ENCODE data around the gene SARDH. TPM values are rescaled to one million over a fixed set of nuclear protein-coding genes. Genes with fewer than 3 reads are reported as not detected.

SARDH gene
- total RNA-seq, 1 experiment from 2014 or later: 9.9 TPM

- TF ChIP-seq, protein P1, sequence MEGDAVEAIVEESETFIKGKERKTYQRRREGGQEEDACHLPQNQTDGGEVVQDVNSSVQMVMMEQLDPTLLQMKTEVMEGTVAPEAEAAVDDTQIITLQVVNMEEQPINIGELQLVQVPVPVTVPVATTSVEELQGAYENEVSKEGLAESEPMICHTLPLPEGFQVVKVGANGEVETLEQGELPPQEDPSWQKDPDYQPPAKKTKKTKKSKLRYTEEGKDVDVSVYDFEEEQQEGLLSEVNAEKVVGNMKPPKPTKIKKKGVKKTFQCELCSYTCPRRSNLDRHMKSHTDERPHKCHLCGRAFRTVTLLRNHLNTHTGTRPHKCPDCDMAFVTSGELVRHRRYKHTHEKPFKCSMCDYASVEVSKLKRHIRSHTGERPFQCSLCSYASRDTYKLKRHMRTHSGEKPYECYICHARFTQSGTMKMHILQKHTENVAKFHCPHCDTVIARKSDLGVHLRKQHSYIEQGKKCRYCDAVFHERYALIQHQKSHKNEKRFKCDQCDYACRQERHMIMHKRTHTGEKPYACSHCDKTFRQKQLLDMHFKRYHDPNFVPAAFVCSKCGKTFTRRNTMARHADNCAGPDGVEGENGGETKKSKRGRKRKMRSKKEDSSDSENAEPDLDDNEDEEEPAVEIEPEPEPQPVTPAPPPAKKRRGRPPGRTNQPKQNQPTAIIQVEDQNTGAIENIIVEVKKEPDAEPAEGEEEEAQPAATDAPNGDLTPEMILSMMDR (conservative IDR thresholded peaks at IDR 0.05): no peak
- no peak for TF ChIP-seq EZH2 (IDR thresholded peaks at IDR 0.05; ENCODE audit: low read depth)
- H3K27ac ChIP-seq: no peak overlapping the region
- no peaks in the 10 kb centered on the region for H3K36me3 ChIP-seq (ENCODE audit: low read depth)
- CTCF ChIA-PET: no interaction called here
- POLR2A ChIA-PET (ENCODE audit: unreplicated experiment): no interaction called here
- H3K79me2 ChIP-seq (ENCODE audit: low read depth): no peaks in the 10 kb centered on the region
- no peak overlapping the region for H2AFZ ChIP-seq
- H3K4me2 ChIP-seq: no peak overlapping the region
- H3K4me1 ChIP-seq (replicated peaks; ENCODE audit: insufficient read depth): no peaks in the 10 kb centered on the region
- H3K27me3 ChIP-seq (ENCODE audit: insufficient read depth, low read depth): peaks cover 98% of the 10 kb centered on the region
- no peak overlapping the region for H3K4me3 ChIP-seq
- no peak for DNase-seq
- H3K9me3 ChIP-seq (ENCODE audit: insufficient read depth, low read depth): no peaks in the 10 kb centered on the region
- intact Hi-C loops (cut with micrococcal nuclease; ENCODE audit: unreplicated experiment): no loop called here
- no TSS peak for BruUV-seq (replicated peaks)
- no peaks in the 10 kb centered on the region for H3F3A ChIP-seq (ENCODE audit: insufficient read depth, low read depth)
- H3K9me2 ChIP-seq (ENCODE audit: insufficient read depth): no peaks in the 10 kb centered on the region
- H4K20me1 ChIP-seq (ENCODE audit: insufficient read depth): no peaks in the 10 kb centered on the region; the same call in 1 of the 2 replicates
Measured at GRCh38 chr9:133636902-133637301, 101.2 kb downstream of the SARDH start.

- CTCF ChIA-PET: no interaction called here
- Histone ChIP-seq H3K36me3 (ENCODE audit: low read depth) (no peaks in the 10 kb centered on the region), H3F3A (ENCODE audit: insufficient read depth, low read depth) (no peaks in the 10 kb centered on the region)
Measured at GRCh38 chr9:133635533-133636531, 102.3 kb downstream of the SARDH start, which contains the start of gene DBH. Gene DBH, plus strand, starts transcription at chr9:133636363. Its CDS starts 9 bp downstream, at chr9:133636372.

GRCh38 chr9:133635098-133635497, 103.1 kb downstream of the SARDH start:
- Histone ChIP-seq H4K20me1 (ENCODE audit: insufficient read depth) (no peaks in the 10 kb centered on the region; the same call in 1 of the 2 replicates), H3K36me3 (ENCODE audit: low read depth) (no peaks in the 10 kb centered on the region), H3K9me2 (ENCODE audit: insufficient read depth) (no peaks in the 10 kb centered on the region), H3K27ac (no peak overlapping the region), H2AFZ (no peak overlapping the region), H3F3A (ENCODE audit: insufficient read depth, low read depth) (no peaks in the 10 kb centered on the region), H3K27me3 (ENCODE audit: insufficient read depth, low read depth) (peaks cover 98% of the 10 kb centered on the region), H3K4me2 (no peak overlapping the region), H3K79me2 (ENCODE audit: low read depth) (no peaks in the 10 kb centered on the region), H3K4me1 (replicated peaks; ENCODE audit: insufficient read depth) (no peaks in the 10 kb centered on the region), H3K4me3 (no peak overlapping the region), H3K9me3 (ENCODE audit: insufficient read depth, low read depth) (no peaks in the 10 kb centered on the region)
- no peak for DNase-seq
- no TSS peak for BruUV-seq (replicated peaks)
- no peak for TF ChIP-seq EZH2 (IDR thresholded peaks at IDR 0.05; ENCODE audit: low read depth)
- TF ChIP-seq, protein P1 (conservative IDR thresholded peaks at IDR 0.05): no peak
- intact Hi-C loops (cut with micrococcal nuclease; ENCODE audit: unreplicated experiment): no loop called here
- POLR2A ChIA-PET (ENCODE audit: unreplicated experiment): no interaction called here
- CTCF ChIA-PET: no interaction called here

More at GRCh38 chr9:133635533-133636531, 102.3 kb downstream of the SARDH start, which contains the start of gene DBH:
- H3K27me3 ChIP-seq (ENCODE audit: insufficient read depth, low read depth): peaks cover 98% of the 10 kb centered on the region
- no peaks in the 10 kb centered on the region for H3K9me3 ChIP-seq (ENCODE audit: insufficient read depth, low read depth)
- no peaks in the 10 kb centered on the region for H3K4me1 ChIP-seq (replicated peaks; ENCODE audit: insufficient read depth)
- H3K4me2 ChIP-seq: no peak within 1 kb of the TSS
- H3K4me3 ChIP-seq: no peak within 1 kb of the TSS
- H2AFZ ChIP-seq: no peak within 1 kb of the TSS
- POLR2A ChIA-PET (ENCODE audit: unreplicated experiment): interaction anchor here (0.5 kb wide), 1 partner anchor 110 kb away, joined by 13 read pairs; no protein-coding TSS in a partner anchor
- no peak for TF ChIP-seq EZH2 (IDR thresholded peaks at IDR 0.05; ENCODE audit: low read depth)
- TF ChIP-seq, protein P1 (conservative IDR thresholded peaks at IDR 0.05): no peak
- intact Hi-C loops (cut with micrococcal nuclease; ENCODE audit: unreplicated experiment): no loop called here
- no peak within 1 kb of the TSS for H3K27ac ChIP-seq
- BruUV-seq (replicated peaks): no TSS peak
- no peaks in the 10 kb centered on the region for H3K79me2 ChIP-seq (ENCODE audit: low read depth)
- H4K20me1 ChIP-seq (ENCODE audit: insufficient read depth): no peaks in the 10 kb centered on the region; the same call in 1 of the 2 replicates
- H3K9me2 ChIP-seq (ENCODE audit: insufficient read depth): no peaks in the 10 kb centered on the region
- no peak for DNase-seq

All from PC-9 (cell line).